Body of pancreas (tissue), 4 donors: ENCODE results near the gene LMTK2.

Source experiments
- POLR2A ChIP-seq, 3 donors: fragments of 450-650 bp; IDR thresholded peaks; one replicate each; pipeline ENCODE4 v1.6.1; 2016; ENCODE audit warnings: antibody characterized with exemption in 3 of 3, mild to moderate bottlenecking in 2 of 3
- TF ChIP-seq, protein P1 (sequence below), 7 experiments: fragments of 450-650 bp in 4 of 7; fragments of 200-600 bp in 3 of 7; sonication (generic) in 3 of 7; IDR thresholded peaks; one replicate each; pipeline ENCODE4 v1.5.1; 2016 to 2019; ENCODE audit warnings: antibody characterized with exemption in 7 of 7

- TF ChIP-seq, protein P1, sequence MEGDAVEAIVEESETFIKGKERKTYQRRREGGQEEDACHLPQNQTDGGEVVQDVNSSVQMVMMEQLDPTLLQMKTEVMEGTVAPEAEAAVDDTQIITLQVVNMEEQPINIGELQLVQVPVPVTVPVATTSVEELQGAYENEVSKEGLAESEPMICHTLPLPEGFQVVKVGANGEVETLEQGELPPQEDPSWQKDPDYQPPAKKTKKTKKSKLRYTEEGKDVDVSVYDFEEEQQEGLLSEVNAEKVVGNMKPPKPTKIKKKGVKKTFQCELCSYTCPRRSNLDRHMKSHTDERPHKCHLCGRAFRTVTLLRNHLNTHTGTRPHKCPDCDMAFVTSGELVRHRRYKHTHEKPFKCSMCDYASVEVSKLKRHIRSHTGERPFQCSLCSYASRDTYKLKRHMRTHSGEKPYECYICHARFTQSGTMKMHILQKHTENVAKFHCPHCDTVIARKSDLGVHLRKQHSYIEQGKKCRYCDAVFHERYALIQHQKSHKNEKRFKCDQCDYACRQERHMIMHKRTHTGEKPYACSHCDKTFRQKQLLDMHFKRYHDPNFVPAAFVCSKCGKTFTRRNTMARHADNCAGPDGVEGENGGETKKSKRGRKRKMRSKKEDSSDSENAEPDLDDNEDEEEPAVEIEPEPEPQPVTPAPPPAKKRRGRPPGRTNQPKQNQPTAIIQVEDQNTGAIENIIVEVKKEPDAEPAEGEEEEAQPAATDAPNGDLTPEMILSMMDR (IDR thresholded peaks at IDR 0.05) = no peak
- no peak for TF ChIP-seq POLR2A (IDR thresholded peaks at IDR 0.05)
Observed at GRCh38 chr7:98206451-98207330, 100.0 kb downstream of the LMTK2 start.
